Panc1 (cell line): ENCODE measurements around the gene ZFTA. TPM values are rescaled to one million over a fixed set of nuclear protein-coding genes. Genes with fewer than 3 reads are reported as not detected.

Experiments
- ATAC-seq: fragments of 200-7000 bp; cut with Tn5 transposase; 2 replicates; pipeline ENCODE4 v1.9.1; 2020; ENCODE audit warnings: mild to moderate bottlenecking, moderate library complexity
- BruUV-seq: library from RNA; stranded (reverse); fragments of 400-500 nt; replicated peaks from 2 replicates; lab custom pipeline; 2021; lab: Mats Ljungman, UMichigan
- CTCF ChIA-PET: fragments of 300-600 bp; sonication (Branson Sonifier 250); formaldehyde crosslinking; loops from one replicate; lab custom pipeline; 2022; ENCODE audit warnings: antibody characterized with exemption; lab: Charles Lee
- POLR2A ChIA-PET: fragments of 300-600 bp; sonication (Branson Sonifier 250); formaldehyde crosslinking; loops from one replicate; lab custom pipeline; 2022; ENCODE audit warnings: antibody characterized with exemption; lab: Charles Lee
- DNase-seq: peaks from one replicate; pipeline ENCODE4 v3.0.0-alpha.2; 2010; ENCODE audit warnings: low read depth, low spot score
- H3K27ac ChIP-seq: 2 replicates; pipeline ENCODE4 v1.5.1; 2011; ENCODE audit warnings: mild to moderate bottlenecking, low read length, inconsistent platforms
- H3K27me3 ChIP-seq: fragments of 200-500 bp; sonication (Bioruptor generic); 2 replicates; pipeline ENCODE4 v1.6.0; 2014; ENCODE audit warnings: low read length, inconsistent platforms; ENCODE audit not compliant: control insufficient read depth, insufficient read depth
- H3K36me3 ChIP-seq: fragments of 200-500 bp; sonication (Bioruptor generic); 2 replicates; pipeline ENCODE4 v1.5.1; 2014; ENCODE audit warnings: inconsistent platforms, mild to moderate bottlenecking, low read length, moderate library complexity; ENCODE audit not compliant: control insufficient read depth, insufficient read depth
- H3K4me1 ChIP-seq: 2 replicates; pipeline ENCODE4 v1.5.1; 2011; ENCODE audit warnings: inconsistent platforms, mild to moderate bottlenecking, low read length, moderate library complexity; ENCODE audit not compliant: control insufficient read depth, insufficient read depth
- H3K4me3 ChIP-seq, 2 experiments: 2 replicates each; pipeline ENCODE4 v1.5.1; 2011 to 2012; ENCODE audit warnings: low read depth in 2 of 2, low read length in 2 of 2, mild to moderate bottlenecking in 2 of 2, inconsistent platforms in 1 of 2, moderate library complexity in 1 of 2
- H3K9me3 ChIP-seq: fragments of 200-500 bp; sonication (Bioruptor generic); 2 replicates; pipeline ENCODE4 v1.5.1; 2014; ENCODE audit warnings: low read depth, mild to moderate bottlenecking, inconsistent platforms, low read length, moderate library complexity; ENCODE audit not compliant: control insufficient read depth, insufficient read depth
- POLR2AphosphoS5 ChIP-seq: IDR thresholded peaks from 2 replicates; pipeline ENCODE4 v1.6.1; 2012; ENCODE audit warnings: mild to moderate bottlenecking, low read depth, low read length, moderate library complexity
- REST ChIP-seq, 2 experiments: IDR thresholded peaks; 2 replicates each; pipeline ENCODE4 v1.6.1; 2011 to 2012; ENCODE audit warnings: low read depth in 2 of 2, control low read depth in 1 of 2, low read length in 1 of 2, mild to moderate bottlenecking in 1 of 2, moderate library complexity in 1 of 2; ENCODE audit not compliant: insufficient read depth in 1 of 2
- SIN3A ChIP-seq: IDR thresholded peaks from 2 replicates; pipeline ENCODE4 v1.6.1; 2012; ENCODE audit warnings: low read depth, mild to moderate bottlenecking, low read length, moderate library complexity, borderline replicate concordance; ENCODE audit not compliant: insufficient read depth
- TCF7L2 ChIP-seq: IDR thresholded peaks from 2 replicates; pipeline ENCODE4 v1.6.1; 2011; ENCODE audit warnings: mild to moderate bottlenecking, low read depth, low read length, inconsistent platforms
- in situ Hi-C: cut with HindIII; loops from 2 replicates; pipeline ENCODE4 v1.10.0; 2016; ENCODE audit warnings: low sequenced_read_pairs, low pct_unique_long_range_greater_than_20kb
- intact Hi-C: fragments of 100-400 bp; cut with micrococcal nuclease; formaldehyde crosslinking; loops from one replicate; pipeline ENCODE4 v1.10.0; 2022; ENCODE audit not compliant: unreplicated experiment
- total RNA-seq: library from RNA; stranded (reverse); gene quantifications from one replicate; pipeline ENCODE4 v1.2.1, GENCODE V29; 2021; ENCODE audit not compliant: unreplicated experiment
- TF ChIP-seq, protein P1 (sequence below): fragments of 450-650 bp; IDR thresholded peaks from 2 replicates; pipeline ENCODE4 v1.5.1; 2017; ENCODE audit warnings: mild to moderate bottlenecking

The ZFTA gene
- total RNA-seq, 1 experiment from 2014 or later = 16.1 TPM

DNA sequence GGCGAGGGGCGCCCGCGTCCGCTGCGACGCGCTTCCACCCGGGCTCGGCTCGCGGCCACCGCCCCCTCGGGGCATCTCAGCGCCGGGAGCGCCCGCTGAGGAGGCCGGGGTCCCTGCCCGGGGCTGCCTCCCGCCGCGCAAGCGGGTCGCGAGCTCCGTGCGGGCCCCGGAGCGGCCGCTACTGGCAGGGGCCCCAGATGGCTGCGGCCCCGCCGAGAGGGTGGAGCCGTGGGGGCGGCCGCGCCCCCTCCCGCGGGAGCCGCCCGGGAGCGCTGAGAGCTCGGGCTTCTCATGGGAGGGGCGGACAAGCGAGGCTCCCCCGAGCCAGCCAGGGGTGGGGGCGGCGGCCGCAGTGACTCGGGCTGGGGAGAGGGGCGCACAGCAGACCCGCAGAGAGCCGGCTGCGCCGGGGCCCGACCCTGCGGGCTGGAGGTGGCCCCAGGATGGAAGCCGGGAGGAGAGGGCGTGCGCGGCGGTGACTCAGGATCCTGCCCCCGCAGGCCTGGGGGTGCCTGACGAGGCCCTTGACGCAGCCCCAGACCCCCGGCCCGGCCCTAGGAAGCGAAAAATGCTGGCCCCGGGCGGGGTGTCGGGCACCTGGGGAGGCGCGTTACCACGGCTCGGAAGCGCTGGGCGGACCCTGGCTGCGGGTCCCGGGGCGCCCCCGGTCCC lies 603 bp upstream of the ZFTA start:
- CTCF ChIA-PET = interaction anchor here (1.1 kb wide), 1 partner anchor 63 kb away, joined by 3 read pairs; no protein-coding TSS in a partner anchor
- BruUV-seq = no TSS peak
- ATAC-seq = peak; percentile 81
- H3K9me3 ChIP-seq = no peaks in the 10 kb centered on the region
- peaks cover 15% of the 10 kb centered on the region for H3K4me1 ChIP-seq
- H3K4me3 ChIP-seq = peak overlapping the region; percentile 57 to 85
- intact Hi-C loops = loop anchor here (10.0 kb wide), 1 partner anchor 66 kb away; the partner anchor contains the start of gene MARK2
- in situ Hi-C loops = no loop called here
- peaks cover 4% of the 10 kb centered on the region; the same call in 1 of the 2 replicates for H3K36me3 ChIP-seq
- H3K27me3 ChIP-seq = no peaks in the 10 kb centered on the region
- no peak for DNase-seq
- TF ChIP-seq, protein P1, sequence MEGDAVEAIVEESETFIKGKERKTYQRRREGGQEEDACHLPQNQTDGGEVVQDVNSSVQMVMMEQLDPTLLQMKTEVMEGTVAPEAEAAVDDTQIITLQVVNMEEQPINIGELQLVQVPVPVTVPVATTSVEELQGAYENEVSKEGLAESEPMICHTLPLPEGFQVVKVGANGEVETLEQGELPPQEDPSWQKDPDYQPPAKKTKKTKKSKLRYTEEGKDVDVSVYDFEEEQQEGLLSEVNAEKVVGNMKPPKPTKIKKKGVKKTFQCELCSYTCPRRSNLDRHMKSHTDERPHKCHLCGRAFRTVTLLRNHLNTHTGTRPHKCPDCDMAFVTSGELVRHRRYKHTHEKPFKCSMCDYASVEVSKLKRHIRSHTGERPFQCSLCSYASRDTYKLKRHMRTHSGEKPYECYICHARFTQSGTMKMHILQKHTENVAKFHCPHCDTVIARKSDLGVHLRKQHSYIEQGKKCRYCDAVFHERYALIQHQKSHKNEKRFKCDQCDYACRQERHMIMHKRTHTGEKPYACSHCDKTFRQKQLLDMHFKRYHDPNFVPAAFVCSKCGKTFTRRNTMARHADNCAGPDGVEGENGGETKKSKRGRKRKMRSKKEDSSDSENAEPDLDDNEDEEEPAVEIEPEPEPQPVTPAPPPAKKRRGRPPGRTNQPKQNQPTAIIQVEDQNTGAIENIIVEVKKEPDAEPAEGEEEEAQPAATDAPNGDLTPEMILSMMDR = no peak
- TF ChIP-seq REST (IDR thresholded peaks at IDR 0.05; ENCODE audit: insufficient read depth in 1 of 2, low read depth in 2 of 2, low read length in 1 of 2) = no peak
- TF ChIP-seq SIN3A = no peak
- no peak for TF ChIP-seq POLR2AphosphoS5
- no peak for TF ChIP-seq TCF7L2
- POLR2A ChIA-PET = no interaction called here
- H3K27ac ChIP-seq = peak overlapping the region; percentile 68; the same call in 1 of the 2 replicates

DNA sequence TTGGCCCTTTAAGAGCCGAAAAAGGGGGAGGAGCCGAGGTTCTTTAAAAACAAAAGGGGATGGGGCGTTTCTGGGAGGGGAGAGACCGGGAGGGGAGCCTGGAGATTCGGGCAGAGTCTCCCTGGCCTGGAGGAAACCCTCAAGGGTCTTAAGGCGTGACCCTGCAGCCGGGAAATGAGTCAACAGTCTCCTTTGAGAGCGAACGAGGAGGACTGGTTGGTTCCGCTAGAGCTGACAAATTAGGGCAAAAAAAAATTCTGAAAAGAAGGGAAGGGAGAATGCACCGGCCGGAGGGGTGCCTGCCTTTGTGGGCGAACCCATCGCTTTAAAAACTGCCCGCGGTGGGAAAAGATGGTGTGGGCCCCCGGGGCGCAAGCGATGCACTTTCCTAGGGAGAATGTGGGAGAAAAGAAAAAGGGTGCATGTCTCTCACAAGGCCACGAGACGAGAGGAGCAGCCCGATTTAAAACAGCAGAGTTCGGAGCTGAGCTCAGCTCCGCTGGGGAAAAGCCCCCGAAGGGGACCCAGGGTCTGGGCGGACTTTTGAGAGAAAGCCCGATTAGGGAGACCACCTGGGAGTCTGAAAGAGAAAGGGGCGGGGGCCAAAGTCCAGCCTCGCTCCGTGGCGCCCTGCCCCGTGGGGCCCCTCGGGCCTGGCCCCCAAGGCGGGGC lies 874 bp downstream of the ZFTA start:
- no peaks in the 10 kb centered on the region for H3K27me3 ChIP-seq
- peak overlapping the region; percentile 79 for H3K27ac ChIP-seq
- no peaks in the 10 kb centered on the region for H3K9me3 ChIP-seq
- peaks cover 15% of the 10 kb centered on the region for H3K4me1 ChIP-seq
- no peak for ATAC-seq
- peak overlapping the region; percentile 77 to 85 for H3K4me3 ChIP-seq
- in situ Hi-C loops (no loop called here), intact Hi-C loops (loop anchor here (10.0 kb wide), 1 partner anchor 67 kb away; the partner anchor contains the start of gene MARK2)
- TF ChIP-seq, protein P1 = no peak
- TF ChIP-seq POLR2AphosphoS5 (no peak), SIN3A (no peak), REST (IDR thresholded peaks at IDR 0.05; ENCODE audit: insufficient read depth in 1 of 2, low read depth in 2 of 2, low read length in 1 of 2) (no peak), TCF7L2 (no peak)
- DNase-seq = no peak
- CTCF ChIA-PET = interaction anchor here (0.6 to 1.1 kb wide), 5 partner anchors 30 to 178 kb away, joined by 3 to 11 read pairs (median 3); partner anchors contain the start of gene NAA40
- no TSS peak for BruUV-seq
- POLR2A ChIA-PET = interaction anchor here (0.7 kb wide), 1 partner anchor 174 kb away, joined by 3 read pairs; no protein-coding TSS in a partner anchor
- peaks cover 4% of the 10 kb centered on the region; the same call in 1 of the 2 replicates for H3K36me3 ChIP-seq
